K562 (cell line): ENCODE measurements around the gene ELOF1. TPM values are rescaled to one million over a fixed set of nuclear protein-coding genes. Genes with fewer than 3 reads are reported as not detected.

Experiments used
- CTBP1 ChIP-seq: fragments of 450-650 bp; IDR thresholded peaks from 2 replicates; pipeline ENCODE4 v1.6.1; 2016; ENCODE audit warnings: borderline replicate concordance
- ELK3 ChIP-seq: fragments of 450-650 bp; formaldehyde crosslinking; IDR thresholded peaks from 2 replicates; pipeline ENCODE4 v1.4.0; 2020; ENCODE audit warnings: mild to moderate bottlenecking
- FOS ChIP-seq: IDR thresholded peaks from 3 replicates; pipeline ENCODE4 v1.6.1; 2011; ENCODE audit not compliant: insufficient read length; ENCODE audit errors: extremely low read depth
- FOXK2 ChIP-seq, 2 experiments: fragments of 450-650 bp; IDR thresholded peaks in 1 of 2; conservative IDR thresholded peaks in 1 of 2; 2 replicates each; pipeline ENCODE4 v1.6.1; 2016; ENCODE audit warnings: low read depth in 2 of 2, mild to moderate bottlenecking in 1 of 2
- FOXM1 ChIP-seq, 2 experiments: fragments of 450-650 bp in 1 of 2; sonication (generic) in 1 of 2; formaldehyde crosslinking in 1 of 2; IDR thresholded peaks; 2 replicates each; pipeline versions ENCODE4 v1.6.1 to v1.9.0; 2017 to 2022; ENCODE audit warnings: low read depth in 2 of 2, mild to moderate bottlenecking in 2 of 2, missing genetic modification reagents in 1 of 2, moderate library complexity in 1 of 2
- FOXP4 ChIP-seq: sonication (generic); formaldehyde crosslinking; IDR thresholded peaks from 2 replicates; pipeline ENCODE4 v1.8.0; 2022; ENCODE audit warnings: mild to moderate bottlenecking, missing genetic modification reagents, borderline replicate concordance
- HLTF ChIP-seq: fragments of 450-650 bp; IDR thresholded peaks from 2 replicates; pipeline ENCODE4 v1.6.1; 2016
- HNRNPK ChIP-seq: fragments of 200-400 bp; formaldehyde crosslinking; IDR thresholded peaks from one replicate; pipeline ENCODE4 v1.6.1; 2018; ENCODE audit warnings: mild to moderate bottlenecking, low read depth, low read length; ENCODE audit not compliant: poor library complexity, severe bottlenecking
- LEF1 ChIP-seq: fragments of 450-650 bp; IDR thresholded peaks from 2 replicates; pipeline ENCODE4 v1.6.1; 2016; ENCODE audit warnings: mild to moderate bottlenecking
- PHF8 ChIP-seq: fragments of 200-600 bp; sonication (generic); IDR thresholded peaks from 2 replicates; pipeline ENCODE4 v1.6.1; 2012; ENCODE audit warnings: mixed run types, mild to moderate bottlenecking, inconsistent platforms, low read length, moderate library complexity, borderline replicate concordance
- POLR2AphosphoS5 ChIP-seq: IDR thresholded peaks from 2 replicates; pipeline ENCODE4 v1.6.1; 2011; ENCODE audit warnings: mild to moderate bottlenecking, low read depth, low read length, moderate library complexity; ENCODE audit not compliant: control insufficient read depth, insufficient read depth
- RNF2 ChIP-seq: sonication (generic); IDR thresholded peaks from 2 replicates; pipeline ENCODE4 v1.6.1; 2016
- SMARCE1 ChIP-seq: fragments of 450-650 bp; IDR thresholded peaks from 2 replicates; pipeline ENCODE4 v1.7.1; 2016; ENCODE audit warnings: mild to moderate bottlenecking
- SRSF7 ChIP-seq: fragments of 200-400 bp; formaldehyde crosslinking; optimal IDR thresholded peaks from 2 replicates; pipeline ENCODE3; 2017; ENCODE audit warnings: mild to moderate bottlenecking, low read depth, low read length
- THRA ChIP-seq: fragments of 450-650 bp; IDR thresholded peaks from 2 replicates; pipeline ENCODE4 v1.6.1; 2017; ENCODE audit warnings: mild to moderate bottlenecking, moderate library complexity
- THRAP3 ChIP-seq: fragments of 450-650 bp; IDR thresholded peaks from 2 replicates; pipeline ENCODE4 v1.6.1; 2016; ENCODE audit warnings: mild to moderate bottlenecking, inconsistent platforms, borderline replicate concordance
- TSC22D4 ChIP-seq: fragments of 450-650 bp; IDR thresholded peaks from 2 replicates; pipeline ENCODE4 v1.6.1; 2016; ENCODE audit warnings: missing genetic modification characterization, missing biosample characterization, control low read depth
- ZBTB1 ChIP-seq: sonication (generic); formaldehyde crosslinking; IDR thresholded peaks from 2 replicates; pipeline ENCODE4 v1.8.1; 2023; ENCODE audit warnings: missing genetic modification reagents, low read depth, mild to moderate bottlenecking, borderline replicate concordance
- ZNF121 ChIP-seq: sonication (generic); formaldehyde crosslinking; conservative IDR thresholded peaks from 2 replicates; pipeline ENCODE4 v1.8.0; 2022; ENCODE audit warnings: missing genetic modification reagents
- ZNF224 ChIP-seq: sonication (generic); formaldehyde crosslinking; IDR thresholded peaks from 2 replicates; pipeline ENCODE4 v1.8.0; 2022; ENCODE audit warnings: mild to moderate bottlenecking, missing genetic modification reagents
- ZNF436 ChIP-seq: fragments of 250-450, 450-650 bp; sonication (Bioruptor Pico); formaldehyde crosslinking; IDR thresholded peaks from 2 replicates; pipeline ENCODE4 v1.7.0; 2020; ENCODE audit warnings: mild to moderate bottlenecking
- ZNF583 ChIP-seq: fragments of 250-450 bp; sonication (Bioruptor Pico); IDR thresholded peaks from 2 replicates; pipeline ENCODE4 v1.4.0; 2020
- polyA plus RNA-seq, 8 experiments: library from polyadenylated mRNA; depleted of rRNA in 4 of 8; stranded (reverse) in 5 of 8; unstranded in 3 of 8; fragments of >200 nt; fragmentation: Nextera tagmentation in 2 of 8; fragmentation: Illumina TruSeq in 1 of 8; extraction: Ambion mirVana in 2 of 8; extraction: Trizol in 1 of 8; gene quantifications; 2 replicates each; pipeline versions ENCODE4 v1.2.1 to v1.2.3, GENCODE V29; 2011 to 2014; ENCODE audit warnings: inconsistent platforms in 1 of 8, missing spikeins in 1 of 8
- total RNA-seq, 7 experiments: library from RNA; depleted of rRNA in 6 of 7; stranded (reverse); fragments of >200 nt in 6 of 7; fragmentation: Illumina TruSeq in 2 of 7; extraction: Trizol in 2 of 7; gene quantifications; 2 replicates each; pipeline versions ENCODE4 v1.2.1 to v1.2.3, GENCODE V29; 2011 to 2021; ENCODE audit warnings: low replicate concordance in 1 of 7
- TF ChIP-seq, protein P1 (sequence below): fragments of 450-650 bp; formaldehyde crosslinking; IDR thresholded peaks from 2 replicates; pipeline ENCODE4 v1.4.0; 2020; ENCODE audit warnings: mild to moderate bottlenecking, moderate library complexity

Gene ELOF1
- total and polyA plus RNA-seq, 9 of the 15 experiments (the other 6 are each of a cell fraction or from before 2014, with no cell fraction given), result 16.7 to 147 (median 74.2) TPM

DNA sequence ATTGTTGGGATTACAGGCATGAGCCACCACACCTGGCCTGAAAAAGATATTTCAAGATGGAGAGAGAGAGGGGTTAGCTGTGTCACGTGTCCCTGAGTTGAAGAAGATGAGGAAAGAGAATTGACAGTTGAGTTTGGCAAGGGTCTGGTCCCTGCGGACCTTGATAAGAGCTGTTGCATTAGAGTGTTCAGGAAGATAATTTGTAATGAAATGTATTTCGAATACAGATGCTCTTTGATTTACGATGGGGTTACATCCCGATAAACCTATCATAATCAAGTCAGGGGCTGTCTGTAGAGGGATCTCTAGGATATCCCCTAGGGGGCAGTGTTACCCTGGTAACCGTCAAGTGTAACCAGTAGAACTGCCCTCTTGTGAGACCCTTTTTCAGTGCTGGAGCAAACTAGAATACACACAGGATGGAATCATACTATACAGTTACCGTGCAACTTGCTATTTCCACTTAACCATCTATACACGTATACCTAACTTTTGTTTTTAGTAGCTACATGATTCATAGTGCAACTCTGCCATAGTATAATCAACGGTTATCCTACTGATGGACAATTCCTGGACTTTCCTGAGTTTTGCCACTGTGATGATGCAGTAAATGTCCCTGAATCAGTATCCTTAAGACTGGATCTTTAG, 1.5 kb upstream of the ELOF1 start (continued):
- TF ChIP-seq LEF1 (peak; percentile 56; the same call in 1 of the 2 replicates), ZNF436 (no peak), SRSF7 (no peak), PHF8 (no peak), SMARCE1 (peak; percentile 59), FOXK2 (conservative IDR thresholded peaks at IDR 0.05 in 1 of 2, IDR thresholded peaks at IDR 0.05 in 1 of 2; ENCODE audit: low read depth in 2 of 2) (no peak), THRA (no peak), RNF2 (peak; percentile 84; the same call in 1 of the 2 replicates), ZNF224 (CRISPR knock-in tag) (no peak), TSC22D4 (tag) (no peak), ZBTB1 (CRISPR knock-in tag) (no peak), FOXM1 (IDR thresholded peaks at IDR 0.05; ENCODE audit: low read depth) (peak; percentile 89), FOXM1 (CRISPR knock-in tag; IDR thresholded peaks at IDR 0.05; ENCODE audit: low read depth) (no peak), FOS (no peak), HLTF (peak; percentile 65; the same call in 1 of the 2 replicates), HNRNPK (no peak), ZNF583 (CRISPR knock-in tag) (no peak), POLR2AphosphoS5 (peak; percentile 86), FOXP4 (CRISPR knock-in tag) (no peak), ZNF121 (peak; percentile 70), ELK3 (no peak), THRAP3 (no peak), CTBP1 (peak; percentile 95)
- TF ChIP-seq, protein P1, sequence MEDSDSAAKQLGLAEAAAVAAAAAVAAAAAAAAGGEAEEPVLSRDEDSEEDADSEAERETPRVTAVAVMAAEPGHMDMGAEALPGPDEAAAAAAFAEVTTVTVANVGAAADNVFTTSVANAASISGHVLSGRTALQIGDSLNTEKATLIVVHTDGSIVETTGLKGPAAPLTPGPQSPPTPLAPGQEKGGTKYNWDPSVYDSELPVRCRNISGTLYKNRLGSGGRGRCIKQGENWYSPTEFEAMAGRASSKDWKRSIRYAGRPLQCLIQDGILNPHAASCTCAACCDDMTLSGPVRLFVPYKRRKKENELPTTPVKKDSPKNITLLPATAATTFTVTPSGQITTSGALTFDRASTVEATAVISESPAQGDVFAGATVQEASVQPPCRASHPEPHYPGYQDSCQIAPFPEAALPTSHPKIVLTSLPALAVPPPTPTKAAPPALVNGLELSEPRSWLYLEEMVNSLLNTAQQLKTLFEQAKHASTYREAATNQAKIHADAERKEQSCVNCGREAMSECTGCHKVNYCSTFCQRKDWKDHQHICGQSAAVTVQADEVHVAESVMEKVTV (CRISPR knock-in tag), result peak; percentile 83
